GM23338 (cell line): Measurements from ENCODE around the gene STEAP3.

Source experiments
- CREB1 ChIP-seq: fragments of 250-450 bp; sonication (Bioruptor Pico); IDR thresholded peaks from 2 replicates; pipeline ENCODE4 v1.5.0; 2020; ENCODE audit warnings: low read depth, mild to moderate bottlenecking, moderate library complexity
- CTCF ChIP-seq, 2 experiments: fragments of 200-600 bp in 1 of 2; sonication (generic) in 1 of 2; conservative IDR thresholded peaks; 2 replicates each; pipeline versions ENCODE4 v1.5.1 to v1.6.1; 2016 to 2017; ENCODE audit warnings: antibody characterized with exemption in 2 of 2, low read depth in 2 of 2, mild to moderate bottlenecking in 2 of 2, moderate library complexity in 1 of 2
- EZH2 ChIP-seq: fragments of 200-600 bp; sonication (generic); IDR thresholded peaks from one replicate; pipeline ENCODE4 v1.8.0; 2017; ENCODE audit warnings: antibody characterized with exemption, mild to moderate bottlenecking, low read depth; ENCODE audit not compliant: unreplicated experiment
- POLR2AphosphoS5 ChIP-seq: IDR thresholded peaks from 2 replicates; pipeline ENCODE4 v1.6.1; 2016; ENCODE audit warnings: antibody characterized with exemption, low read depth
- ZNF114 ChIP-seq: fragments of 250-450 bp; sonication (Bioruptor Pico); IDR thresholded peaks from 2 replicates; pipeline ENCODE4 v1.5.0; 2020; ENCODE audit warnings: mild to moderate bottlenecking, moderate library complexity

- TF ChIP-seq POLR2AphosphoS5, result no peak
- no peak for TF ChIP-seq CTCF (conservative IDR thresholded peaks at IDR 0.05; ENCODE audit: low read depth in 2 of 2)
- TF ChIP-seq EZH2, result no peak
- no peak for TF ChIP-seq CREB1
- TF ChIP-seq ZNF114 (CRISPR knock-in tag), result no peak
Measured at GRCh38 chr2:119198240-119198840, 25.3 kb upstream of the STEAP3 start.
